Progenitor cell of endocrine pancreas (in vitro differentiated cells): ENCODE measurements around the gene NAT14. TPM values are rescaled to one million over a fixed set of nuclear protein-coding genes. Genes with fewer than 3 reads are reported as not detected.

ENCODE experiments used
- DNase-seq: peaks from one replicate; pipeline ENCODE4 v3.0.0; 2021; ENCODE audit warnings: low spot score; ENCODE audit not compliant: unreplicated experiment
- H3K27ac Mint-ChIP-seq: 2 replicates; pipeline ENCODE4 v1.8.0; 2021; ENCODE audit warnings: mild to moderate bottlenecking, moderate library complexity, mixed read lengths
- H3K27me3 Mint-ChIP-seq: 2 replicates; pipeline ENCODE4 v1.8.0; 2021; ENCODE audit warnings: mixed read lengths
- H3K36me3 Mint-ChIP-seq: 2 replicates; pipeline ENCODE4 v1.8.0; 2022; ENCODE audit warnings: mixed read lengths; ENCODE audit not compliant: insufficient read depth
- H3K4me1 Mint-ChIP-seq: 2 replicates; pipeline ENCODE4 v1.8.0; 2021; ENCODE audit warnings: low read depth, mixed read lengths
- H3K4me3 Mint-ChIP-seq: 2 replicates; pipeline ENCODE4 v1.8.0; 2021; ENCODE audit warnings: low read depth, mild to moderate bottlenecking, moderate library complexity, mixed read lengths
- H3K9me3 Mint-ChIP-seq: 2 replicates; pipeline ENCODE4 v1.8.0; 2021; ENCODE audit warnings: low read depth, mixed read lengths
- total RNA-seq: library from RNA; stranded (reverse); gene quantifications from 2 replicates; pipeline ENCODE4 v1.2.1, GENCODE V29; 2021
- TF ChIP-seq, protein P1 (sequence below): fragments of 200-600 bp; sonication (generic); IDR thresholded peaks from one replicate; pipeline ENCODE4 v1.5.0; 2021; ENCODE audit warnings: antibody characterized with exemption, mild to moderate bottlenecking; ENCODE audit not compliant: unreplicated experiment

Gene NAT14
- total RNA-seq, 1 donor from 2014 or later: 69.7 TPM

DNA sequence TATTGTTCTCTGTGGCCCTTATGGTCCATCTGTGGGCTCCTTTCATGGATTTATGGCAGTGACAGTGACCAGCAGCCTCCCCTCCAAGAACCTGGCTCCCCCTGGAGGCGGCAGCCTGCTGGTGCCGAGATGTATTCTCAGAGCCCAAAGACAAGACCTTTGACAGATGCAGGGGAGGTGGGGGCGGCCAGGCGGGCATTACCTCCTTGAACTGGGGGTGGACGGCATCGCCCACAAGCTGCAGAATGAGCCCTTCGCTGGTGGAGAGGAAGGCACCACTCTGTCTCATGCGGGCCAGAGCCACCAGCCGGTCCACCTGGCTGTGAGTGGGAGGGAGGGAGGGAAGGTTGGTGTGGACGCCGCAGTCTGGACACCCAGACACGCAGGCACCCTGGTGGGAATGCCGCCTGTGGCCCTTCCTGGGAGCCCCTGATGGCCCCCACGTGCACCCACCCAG is 30.2 kb upstream of the NAT14 start:
- Mint-ChIP-seq H3K4me3 (no peak overlapping the region), H3K27me3 (peaks cover 27% of the 10 kb centered on the region), H3K36me3 (peaks cover 7% of the 10 kb centered on the region), H3K4me1 (peaks cover 11% of the 10 kb centered on the region), H3K27ac (no peak overlapping the region), H3K9me3 (no peaks in the 10 kb centered on the region)
- TF ChIP-seq, protein P1, sequence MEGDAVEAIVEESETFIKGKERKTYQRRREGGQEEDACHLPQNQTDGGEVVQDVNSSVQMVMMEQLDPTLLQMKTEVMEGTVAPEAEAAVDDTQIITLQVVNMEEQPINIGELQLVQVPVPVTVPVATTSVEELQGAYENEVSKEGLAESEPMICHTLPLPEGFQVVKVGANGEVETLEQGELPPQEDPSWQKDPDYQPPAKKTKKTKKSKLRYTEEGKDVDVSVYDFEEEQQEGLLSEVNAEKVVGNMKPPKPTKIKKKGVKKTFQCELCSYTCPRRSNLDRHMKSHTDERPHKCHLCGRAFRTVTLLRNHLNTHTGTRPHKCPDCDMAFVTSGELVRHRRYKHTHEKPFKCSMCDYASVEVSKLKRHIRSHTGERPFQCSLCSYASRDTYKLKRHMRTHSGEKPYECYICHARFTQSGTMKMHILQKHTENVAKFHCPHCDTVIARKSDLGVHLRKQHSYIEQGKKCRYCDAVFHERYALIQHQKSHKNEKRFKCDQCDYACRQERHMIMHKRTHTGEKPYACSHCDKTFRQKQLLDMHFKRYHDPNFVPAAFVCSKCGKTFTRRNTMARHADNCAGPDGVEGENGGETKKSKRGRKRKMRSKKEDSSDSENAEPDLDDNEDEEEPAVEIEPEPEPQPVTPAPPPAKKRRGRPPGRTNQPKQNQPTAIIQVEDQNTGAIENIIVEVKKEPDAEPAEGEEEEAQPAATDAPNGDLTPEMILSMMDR: peak; percentile 63
- DNase-seq: no peak

DNA sequence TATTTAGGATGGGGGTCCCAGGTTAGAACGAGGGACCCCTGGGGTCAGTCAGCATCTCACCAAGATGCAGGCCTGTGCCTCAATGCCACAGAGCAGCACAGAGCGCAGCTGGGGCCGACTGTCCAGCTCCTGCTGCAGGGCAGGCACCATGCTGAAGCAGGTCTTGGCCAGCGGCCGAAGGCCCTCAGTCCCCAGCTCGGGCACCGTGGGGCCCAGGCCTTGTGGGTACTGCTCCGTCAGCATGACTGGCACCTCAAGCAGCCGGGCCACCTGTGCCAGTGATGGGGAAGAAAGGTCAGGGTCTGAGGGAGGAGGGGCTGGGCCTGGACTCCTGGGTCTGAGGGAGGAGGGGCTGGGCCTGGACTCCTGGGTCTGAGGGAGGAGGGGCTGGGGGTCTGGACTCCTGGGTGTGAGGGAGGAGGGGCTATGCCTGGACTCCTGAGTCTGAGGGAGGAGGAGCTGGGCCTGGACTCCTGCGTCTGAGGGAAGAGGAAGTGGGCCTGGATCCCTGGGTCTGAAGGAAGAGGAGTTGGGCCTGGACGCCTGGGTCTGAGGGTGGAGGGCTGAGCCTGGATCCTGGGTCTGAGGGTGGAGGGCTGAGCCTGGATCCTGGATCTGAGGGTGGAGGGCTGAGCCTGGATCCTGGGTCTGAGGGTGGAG is 29.3 kb upstream of the NAT14 start:
- H3K36me3 Mint-ChIP-seq: peaks cover 7% of the 10 kb centered on the region
- no peak overlapping the region for H3K4me3 Mint-ChIP-seq

DNA sequence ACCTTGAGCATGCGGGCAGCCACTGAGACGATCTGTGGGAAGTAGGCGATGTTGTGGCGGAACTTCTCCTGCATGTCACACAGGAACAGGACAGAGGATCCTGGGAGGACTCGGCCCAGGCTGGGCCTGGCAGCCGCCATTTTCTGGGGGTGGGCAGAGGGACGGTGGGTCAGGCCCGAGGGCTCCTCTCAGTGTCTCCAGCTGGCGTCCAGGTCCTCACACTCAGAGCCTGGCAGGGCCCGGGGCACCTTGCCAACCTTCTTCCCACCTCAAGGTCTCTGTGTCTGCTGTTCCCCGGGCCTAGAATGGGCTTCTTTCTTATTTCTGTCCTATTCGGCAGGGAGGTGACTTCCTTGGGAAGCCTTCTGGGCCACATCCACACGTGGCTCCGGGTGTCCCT is 28.6 kb upstream of the NAT14 start:
- H3K36me3 Mint-ChIP-seq: peaks cover 7% of the 10 kb centered on the region
- H3K4me3 Mint-ChIP-seq: no peak overlapping the region
- H3K27me3 Mint-ChIP-seq: peaks cover 20% of the 10 kb centered on the region
- TF ChIP-seq, protein P1: no peak
- peaks cover 22% of the 10 kb centered on the region for H3K4me1 Mint-ChIP-seq
- DNase-seq: no peak
- H3K9me3 Mint-ChIP-seq: no peaks in the 10 kb centered on the region
- H3K27ac Mint-ChIP-seq: no peak overlapping the region

More for the DNA sequence above, 29.3 kb upstream of the NAT14 start:
- H3K27ac Mint-ChIP-seq: no peak overlapping the region
- DNase-seq: no peak
- peaks cover 20% of the 10 kb centered on the region for H3K4me1 Mint-ChIP-seq
- TF ChIP-seq, protein P1: no peak
- H3K9me3 Mint-ChIP-seq: no peaks in the 10 kb centered on the region
- peaks cover 23% of the 10 kb centered on the region for H3K27me3 Mint-ChIP-seq

DNA sequence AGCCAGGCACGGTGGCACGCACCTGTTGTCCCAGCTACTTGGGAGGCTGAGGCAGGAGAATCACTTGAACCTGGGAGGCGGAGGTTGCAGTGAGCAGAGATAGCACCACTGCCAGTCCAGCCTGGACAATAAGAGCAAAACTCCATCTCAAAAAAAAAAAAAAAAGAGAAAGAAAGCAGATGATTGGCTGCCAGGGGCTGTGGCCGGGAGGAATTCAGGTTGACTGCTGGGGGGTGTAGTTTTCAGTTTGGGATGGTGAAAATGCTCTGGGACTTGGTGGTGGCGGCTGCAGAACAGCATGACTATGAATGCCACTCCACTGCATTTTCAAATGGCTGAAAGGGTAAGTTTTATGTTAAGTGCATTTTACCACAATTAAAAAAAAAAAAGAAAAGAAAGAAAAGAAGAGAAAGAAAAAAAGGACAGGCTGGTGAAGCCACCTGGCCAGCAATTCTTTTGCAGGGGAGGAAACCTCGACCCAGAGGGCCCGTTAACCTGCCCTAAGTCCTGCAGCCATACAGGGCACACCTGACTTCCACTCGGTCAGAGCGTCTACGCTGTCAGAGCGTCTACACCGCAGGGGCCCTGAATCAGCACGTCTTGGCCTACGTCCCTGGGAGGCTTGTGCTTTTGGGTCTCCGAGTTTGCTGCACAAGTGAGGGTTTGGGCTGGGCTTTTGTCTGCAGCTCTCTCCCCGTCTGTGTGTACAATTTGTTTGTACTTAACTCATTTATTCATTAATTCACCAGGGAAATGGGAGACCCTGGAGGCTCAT is 27.1 kb upstream of the NAT14 start:
- no peak for DNase-seq
- H3K4me1 Mint-ChIP-seq: peaks cover 24% of the 10 kb centered on the region
- TF ChIP-seq, protein P1: no peak
- peaks cover 7% of the 10 kb centered on the region for H3K36me3 Mint-ChIP-seq
- H3K4me3 Mint-ChIP-seq: no peak overlapping the region
- peaks cover 13% of the 10 kb centered on the region for H3K27me3 Mint-ChIP-seq
- no peaks in the 10 kb centered on the region for H3K9me3 Mint-ChIP-seq
- no peak overlapping the region for H3K27ac Mint-ChIP-seq

DNA sequence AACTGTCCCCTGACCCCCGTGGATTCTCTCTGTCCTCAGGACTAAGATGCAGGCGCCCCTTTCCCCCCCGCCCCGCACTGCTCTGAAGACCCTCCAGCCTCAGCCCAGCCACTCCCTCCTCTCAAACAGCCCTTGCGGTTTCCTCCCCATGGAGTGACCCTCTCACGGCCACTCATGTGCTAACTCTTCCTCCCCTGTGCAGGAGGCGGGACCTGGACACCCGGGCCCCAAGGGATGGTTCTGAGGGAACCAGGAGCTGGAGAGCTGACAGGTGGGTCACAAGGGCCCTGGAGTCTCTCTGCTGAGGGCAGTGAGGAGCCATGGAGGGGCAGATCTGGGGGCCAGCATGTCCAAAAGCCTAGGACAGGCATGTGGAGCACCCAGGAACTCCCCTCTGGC is 25.4 kb upstream of the NAT14 start:
- H3K4me1 Mint-ChIP-seq: peaks cover 18% of the 10 kb centered on the region
- H3K9me3 Mint-ChIP-seq: no peaks in the 10 kb centered on the region
- H3K27ac Mint-ChIP-seq: no peak overlapping the region
- H3K36me3 Mint-ChIP-seq: peaks cover 3% of the 10 kb centered on the region
- H3K4me3 Mint-ChIP-seq: peak overlapping the region; percentile 77
- no peak for DNase-seq
- peaks cover 6% of the 10 kb centered on the region for H3K27me3 Mint-ChIP-seq
- TF ChIP-seq, protein P1: no peak
